Spleen (tissue), 11 donors: ENCODE results near the gene SPEM2. TPM values are rescaled to one million over a fixed set of nuclear protein-coding genes. Genes with fewer than 3 reads are reported as not detected.

ENCODE experiments used
- DNase-seq: peaks from one replicate; pipeline ENCODE4 v3.0.0-alpha.2; 2020
- H3K27ac ChIP-seq, 8 donors: fragments of 200-600 bp; sonication (generic) in 7 of 8; 1 replicate in 4 of 8; 2 replicates in 4 of 8; pipeline versions ENCODE4 v1.5.0 to v1.8.0; 2016 to 2021; ENCODE audit warnings: inconsistent platforms in 4 of 8, mild to moderate bottlenecking in 4 of 8, moderate library complexity in 1 of 8
- H3K27me3 ChIP-seq, 7 donors: fragments of 200-600 bp; sonication (generic) in 6 of 7; replicated peaks in 1 of 7; 1 replicate in 4 of 7; 2 replicates in 3 of 7; pipeline versions ENCODE4 v1.5.0 to v1.8.0; 2016 to 2021; ENCODE audit warnings: inconsistent platforms in 3 of 7, mild to moderate bottlenecking in 1 of 7
- H3K36me3 ChIP-seq, 6 donors: fragments of 200-600 bp; sonication (generic) in 5 of 6; 1 replicate in 4 of 6; 2 replicates in 2 of 6; pipeline versions ENCODE4 v1.5.0 to v1.8.0; 2016 to 2021; ENCODE audit warnings: inconsistent platforms in 2 of 6
- H3K4me1 ChIP-seq, 6 donors: fragments of 200-600 bp; sonication (generic) in 5 of 6; 1 replicate in 3 of 6; 2 replicates in 3 of 6; pipeline versions ENCODE4 v1.5.0 to v1.8.0; 2016 to 2021; ENCODE audit warnings: inconsistent platforms in 3 of 6
- H3K4me3 ChIP-seq, 8 donors: fragments of 200-600 bp; sonication (generic) in 7 of 8; 1 replicate in 4 of 8; 2 replicates in 4 of 8; pipeline versions ENCODE4 v1.5.0 to v1.8.0; 2016 to 2021; ENCODE audit warnings: inconsistent platforms in 4 of 8, mild to moderate bottlenecking in 4 of 8, moderate library complexity in 2 of 8
- H3K9me3 ChIP-seq, 8 donors: fragments of 200-600 bp; sonication (generic) in 7 of 8; 1 replicate in 4 of 8; 2 replicates in 4 of 8; pipeline versions ENCODE4 v1.5.0 to v1.8.0; 2016 to 2021; ENCODE audit warnings: inconsistent platforms in 4 of 8
- CTCF ChIP-seq, 11 experiments: fragments of 200-600 bp in 7 of 11; fragments of 450-650 bp in 4 of 11; sonication (generic) in 4 of 11; IDR thresholded peaks in 8 of 11; conservative IDR thresholded peaks in 3 of 11; 1 replicate in 7 of 11; 2 replicates in 4 of 11; pipeline versions ENCODE4 v1.4.0 to v1.8.0; 2016 to 2021; ENCODE audit warnings: antibody characterized with exemption in 11 of 11, inconsistent platforms in 4 of 11, mild to moderate bottlenecking in 1 of 11
- POLR2A ChIP-seq, 3 donors: fragments of 450-650 bp; IDR thresholded peaks; one replicate each; pipeline ENCODE4 v1.5.1; 2017; ENCODE audit warnings: antibody characterized with exemption in 3 of 3, mild to moderate bottlenecking in 1 of 3
- POLR2AphosphoS5 ChIP-seq, 3 donors: sonication (generic); formaldehyde crosslinking; IDR thresholded peaks; one replicate each; pipeline ENCODE4 v1.5.1; 2017; ENCODE audit warnings: antibody characterized with exemption in 3 of 3
- WGBS, 5 donors: extraction: QIAGEN DNeasy Blood & Tissue Kit in 3 of 5; methylation state at CpG; one replicate each; pipeline versions ENCODE4 v1.1.5 to v1.1.7; 2013 to 2018; 5-methylcytosine and 5-hydroxymethylcytosine counted together
- intact Hi-C: fragments of 100-400 bp; cut with DNase I; formaldehyde crosslinking; loops from one replicate; pipeline ENCODE4 v1.15.0; 2023; ENCODE audit warnings: low total_unique reads
- polyA plus RNA-seq, 3 donors: library from polyadenylated mRNA; stranded (reverse); fragments of 200-250 nt; gene quantifications; one replicate each; pipeline ENCODE4 v1.2.1, GENCODE V29; 2013
- total RNA-seq, 7 donors: library from RNA; depleted of rRNA in 3 of 7; stranded (reverse); fragments of >200 nt in 3 of 7; fragmentation: NEBNext Ultra II Directional in 4 of 7; extraction: Animal tissue kit (Norgen Biotek cat#: 25700) in 4 of 7; gene quantifications; one replicate each; pipeline versions ENCODE4 v1.1.0 to v1.2.1, GENCODE V29; 2016 to 2021
- donor health status: healthy with polysubstance abuse.
- donor health status: DM: no; HTN: no; CAD: no; lungs with moderate emphysema.
- donor health status: DM: no; HTN: no; CAD: no.
- donor health status: Bipolar disorder and iron deficiency.
- donor health status: healthy.
- donor health status: DM: no; HTN: no; CAD: no.
- donor health status: DM: yes; HTN: yes; CAD: no.

The SPEM2 gene
- total and polyA plus RNA-seq, 10 donors, result not detected

GRCh38 chr17:7407082-7407481, 18.3 kb upstream of the SPEM2 start:
- no peak for DNase-seq
- TF ChIP-seq POLR2AphosphoS5 (IDR thresholded peaks at IDR 0.05) (no peak), POLR2A (IDR thresholded peaks at IDR 0.05) (no peak), CTCF (IDR thresholded peaks at IDR 0.05 in 8 of 11, conservative IDR thresholded peaks at IDR 0.05 in 3 of 11) (no peak)
- intact Hi-C loops, result no loop called here

GRCh38 chr17:7407485-7408251, 17.7 kb upstream of the SPEM2 start, which contains the start of gene NLGN2:
NLGN2 (plus strand) TSS chr17:7407845; CDS start chr17:7408256, 411 bp downstream.
- no peak for TF ChIP-seq CTCF (IDR thresholded peaks at IDR 0.05 in 8 of 11, conservative IDR thresholded peaks at IDR 0.05 in 3 of 11)
- no peak for TF ChIP-seq POLR2AphosphoS5 (IDR thresholded peaks at IDR 0.05)
- TF ChIP-seq POLR2A (IDR thresholded peaks at IDR 0.05), result no peak
- no peaks in the 10 kb centered on the region for H3K36me3 ChIP-seq
- peak within 1 kb of the TSS in 1 of 8 donors; percentile 22 for H3K4me3 ChIP-seq
- DNase-seq, result no peak
- no peaks in the 10 kb centered on the region for H3K9me3 ChIP-seq
- WGBS, 5 donors, result 42 to 60% (median 46%) methylated on average over 8 to 11 of the region's 12 CpGs
- H3K27me3 ChIP-seq, result peaks cover 0 to 30% (median 7%) of the 10 kb centered on the region in 7 donors
- H3K4me1 ChIP-seq, result peaks cover 6 to 35% (median 19%) of the 10 kb centered on the region in 6 donors
- intact Hi-C loops, result no loop called here
- no peak within 1 kb of the TSS for H3K27ac ChIP-seq

More at GRCh38 chr17:7407082-7407481, 18.3 kb upstream of the SPEM2 start:
- Histone ChIP-seq H3K27ac (no peak overlapping the region), H3K4me3 (no peak overlapping the region), H3K4me1 (peaks cover 8 to 41% (median 25%) of the 10 kb centered on the region in 6 donors), H3K9me3 (no peaks in the 10 kb centered on the region), H3K27me3 (peaks cover 0 to 30% (median 7%) of the 10 kb centered on the region in 7 donors), H3K36me3 (no peaks in the 10 kb centered on the region)
- 87 to 94% (median 90%) methylated on average over 13 of the region's 13 CpGs for WGBS, 5 donors

GRCh38 chr17:7408252-7408727, 17.1 kb upstream of the SPEM2 start:
- no peak for TF ChIP-seq CTCF (IDR thresholded peaks at IDR 0.05 in 8 of 11, conservative IDR thresholded peaks at IDR 0.05 in 3 of 11)
- no peak for TF ChIP-seq POLR2AphosphoS5 (IDR thresholded peaks at IDR 0.05)
- no peak for TF ChIP-seq POLR2A (IDR thresholded peaks at IDR 0.05)
- Histone ChIP-seq H3K27me3 (peaks cover 0 to 30% (median 7%) of the 10 kb centered on the region in 7 donors), H3K36me3 (no peaks in the 10 kb centered on the region), H3K4me3 (peak overlapping the region in 1 of 8 donors; percentile 22), H3K27ac (no peak overlapping the region), H3K4me1 (peaks cover under 1 to 29% (median 13%) of the 10 kb centered on the region in 6 donors), H3K9me3 (no peaks in the 10 kb centered on the region)
- WGBS, 5 donors, result 60 to 82% (median 68%) methylated on average over 36 to 58 of the region's 58 CpGs
- intact Hi-C loops, result no loop called here
- no peak for DNase-seq

- H3K27ac ChIP-seq, result no peak overlapping the region
- intact Hi-C loops, result no loop called here
- H3K36me3 ChIP-seq, result no peaks in the 10 kb centered on the region
- peak overlapping the region in 1 of 8 donors; percentile 22 for H3K4me3 ChIP-seq
- DNase-seq, result no peak
- H3K9me3 ChIP-seq, result no peaks in the 10 kb centered on the region
- peaks cover 0 to 25% (median 9%) of the 10 kb centered on the region in 6 donors for H3K4me1 ChIP-seq
- TF ChIP-seq POLR2AphosphoS5 (IDR thresholded peaks at IDR 0.05) (no peak), POLR2A (IDR thresholded peaks at IDR 0.05) (no peak), CTCF (IDR thresholded peaks at IDR 0.05 in 8 of 11, conservative IDR thresholded peaks at IDR 0.05 in 3 of 11) (no peak)
- peaks cover 0 to 30% (median 7%) of the 10 kb centered on the region in 7 donors for H3K27me3 ChIP-seq
- WGBS, 5 donors, result 82 to 89% (median 87%) methylated on average over 1 to 6 of the region's 6 CpGs
Measured at GRCh38 chr17:7408863-7409262, 16.6 kb upstream of the SPEM2 start.
